GM19324 (cell line): Measurements from ENCODE around the gene UBE2J2.

Source experiments
- ATAC-seq: cut with Tn5 transposase; IDR thresholded peaks from one replicate; pipeline ENCODE4 v1.9.1; 2021; ENCODE audit warnings: mild to moderate bottlenecking, moderate library complexity; ENCODE audit not compliant: unreplicated experiment, low FRiP score

Gene UBE2J2

DNA sequence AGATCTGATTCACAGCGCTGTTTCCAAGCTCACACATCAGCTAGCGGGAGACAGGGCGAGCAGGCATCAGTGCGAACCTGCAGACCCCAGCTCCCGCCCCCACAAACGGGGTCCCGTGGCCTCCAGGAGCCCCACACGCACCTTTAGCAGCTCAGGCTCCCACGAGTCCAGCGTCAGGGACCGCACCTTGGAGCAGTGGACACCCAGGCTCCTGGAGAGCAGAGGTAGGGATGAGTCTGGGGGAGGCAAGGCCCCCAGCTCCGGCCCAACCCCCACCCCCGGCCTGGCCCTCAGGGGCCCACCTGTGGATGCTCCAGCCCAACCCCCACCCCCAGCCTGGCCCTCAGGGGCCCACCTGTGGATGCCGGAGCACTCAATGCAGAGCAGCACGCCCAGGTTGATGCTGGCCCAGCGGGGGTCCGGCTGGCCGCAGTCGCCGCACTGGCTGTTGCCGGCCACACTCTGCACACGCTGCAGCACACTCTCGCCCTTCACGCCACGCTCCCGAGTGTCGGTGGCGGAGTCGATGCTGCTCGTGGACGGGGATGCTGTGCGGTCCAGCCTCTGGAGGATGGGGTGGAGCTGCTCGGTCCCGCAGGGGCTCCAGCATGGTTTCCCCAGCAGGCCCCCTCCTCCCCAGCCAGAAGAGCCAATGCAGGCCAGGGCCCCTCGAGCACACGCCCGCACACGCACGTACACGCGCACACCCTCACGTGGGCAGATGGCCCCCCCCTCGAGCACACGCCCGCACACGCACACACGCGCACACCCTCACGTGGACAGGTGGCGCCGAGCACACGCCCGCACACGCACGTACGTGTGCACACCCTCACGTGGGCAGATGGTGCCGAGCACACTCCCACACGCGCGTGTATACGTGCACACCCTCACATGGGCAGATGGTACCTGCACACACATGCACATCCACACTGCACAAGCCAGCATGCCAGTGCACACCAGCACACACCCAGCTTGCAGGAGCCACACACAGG is 22.7 kb upstream of the UBE2J2 start:
- no peak for ATAC-seq

DNA sequence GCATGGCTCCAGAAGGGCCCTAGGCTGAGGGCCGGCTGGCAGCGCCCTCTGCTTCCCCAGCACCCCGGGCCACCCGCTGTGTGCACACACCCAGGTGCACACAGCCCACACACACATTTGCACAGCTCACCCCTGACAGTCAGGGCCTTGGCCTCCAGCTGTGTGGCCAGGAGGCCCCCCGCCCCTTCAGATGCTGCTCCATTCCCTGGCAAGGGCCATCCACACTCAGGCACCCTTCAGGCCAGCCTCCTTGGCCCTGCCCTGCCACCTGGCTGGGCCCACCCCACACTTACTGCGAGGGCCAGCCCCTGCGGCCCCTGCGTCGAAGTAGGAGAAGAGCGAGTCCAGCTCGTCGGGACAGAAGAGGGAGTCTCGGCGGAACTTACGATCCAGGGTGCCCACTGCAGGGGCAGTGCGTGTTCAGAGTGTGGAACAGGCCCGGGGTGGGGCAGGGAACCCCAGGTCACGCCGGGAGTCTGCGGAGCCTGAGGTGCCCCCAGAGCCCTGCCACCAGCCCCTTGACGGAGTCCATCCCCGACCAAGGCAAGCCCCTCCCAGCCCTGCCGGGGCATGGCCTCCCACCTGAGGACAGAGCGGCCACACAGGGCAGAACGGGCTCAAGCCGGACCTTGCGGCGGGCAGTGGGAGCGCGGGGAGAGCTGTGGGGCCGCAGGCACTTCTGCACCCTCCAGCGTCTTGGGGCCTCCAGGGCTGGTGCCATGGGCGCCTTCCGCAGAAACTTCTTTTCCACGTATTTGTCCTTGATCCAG is 21.7 kb upstream of the UBE2J2 start:
- ATAC-seq = no peak

GRCh38 chr1:1294250-1294890 is 20.7 kb upstream of the UBE2J2 start:
- ATAC-seq = no peak

DNA sequence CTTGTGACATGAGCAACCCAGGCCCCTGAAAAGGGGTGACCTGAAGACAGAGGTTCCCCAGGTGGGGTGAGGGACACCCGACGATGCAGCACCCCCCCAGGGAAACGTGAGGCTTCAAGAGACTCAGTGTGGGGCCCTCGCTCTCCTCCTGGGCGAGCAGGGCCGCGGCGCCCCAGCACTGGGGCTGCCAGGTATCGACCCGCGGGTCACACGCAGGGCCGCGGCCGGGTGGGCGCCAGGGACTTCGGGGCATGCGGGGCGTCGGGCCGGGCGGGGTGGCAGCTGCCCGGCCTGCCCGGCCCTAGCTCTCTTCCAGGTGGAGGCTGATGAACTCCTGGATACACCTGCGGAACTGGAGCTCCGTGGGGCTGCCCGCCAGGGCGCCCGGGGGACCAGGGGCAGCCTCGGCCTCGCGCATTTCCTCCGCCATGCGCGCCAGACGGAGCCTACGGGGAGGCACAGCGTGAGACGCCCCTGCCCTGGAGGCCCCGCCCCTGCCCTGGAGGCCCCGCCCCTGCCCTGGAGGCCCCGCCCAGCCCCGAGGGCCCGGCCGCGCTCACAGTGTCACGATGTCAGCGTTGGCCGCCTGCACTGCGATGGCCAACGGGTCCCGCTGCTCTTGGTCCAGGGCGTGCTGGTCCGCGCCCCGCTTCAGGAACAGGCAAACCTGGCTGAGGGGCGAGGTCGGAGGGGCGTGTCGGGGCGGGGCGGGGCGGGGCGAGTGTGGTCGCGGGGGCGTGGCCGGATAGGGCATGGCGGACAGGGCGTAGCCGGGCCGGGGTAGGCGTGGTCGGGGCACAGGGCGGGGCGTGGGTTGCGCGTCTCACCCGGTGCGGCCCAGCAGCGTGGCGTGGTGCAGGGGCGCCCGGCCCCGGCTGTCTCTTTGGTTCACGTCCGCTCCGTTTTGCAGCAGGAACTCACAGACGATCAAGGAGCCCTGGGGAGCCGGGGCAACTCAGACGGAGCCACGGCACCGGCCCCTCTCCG is 19.9 kb upstream of the UBE2J2 start:
- ATAC-seq = no peak

- no peak for ATAC-seq
Measured at GRCh38 chr1:1292851-1293250, 19.2 kb upstream of the UBE2J2 start.

DNA sequence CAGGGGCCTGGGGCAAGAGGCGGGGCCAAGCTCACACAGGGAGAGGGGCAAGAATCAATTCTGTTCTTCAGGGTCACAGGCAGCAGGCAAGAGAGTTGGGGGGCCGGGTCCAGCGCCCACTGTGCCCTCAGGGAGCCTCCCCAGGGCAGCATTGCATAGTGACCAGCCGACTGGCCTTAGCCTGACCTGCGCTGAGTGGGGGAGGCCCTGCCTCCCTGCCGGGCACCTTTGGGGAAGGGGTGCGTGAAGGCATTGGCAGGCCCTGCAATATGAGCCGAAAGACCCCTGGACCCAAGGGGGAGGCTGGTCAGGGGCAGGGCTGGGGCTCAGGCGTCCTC is 18.8 kb upstream of the UBE2J2 start:
- no peak for ATAC-seq

DNA sequence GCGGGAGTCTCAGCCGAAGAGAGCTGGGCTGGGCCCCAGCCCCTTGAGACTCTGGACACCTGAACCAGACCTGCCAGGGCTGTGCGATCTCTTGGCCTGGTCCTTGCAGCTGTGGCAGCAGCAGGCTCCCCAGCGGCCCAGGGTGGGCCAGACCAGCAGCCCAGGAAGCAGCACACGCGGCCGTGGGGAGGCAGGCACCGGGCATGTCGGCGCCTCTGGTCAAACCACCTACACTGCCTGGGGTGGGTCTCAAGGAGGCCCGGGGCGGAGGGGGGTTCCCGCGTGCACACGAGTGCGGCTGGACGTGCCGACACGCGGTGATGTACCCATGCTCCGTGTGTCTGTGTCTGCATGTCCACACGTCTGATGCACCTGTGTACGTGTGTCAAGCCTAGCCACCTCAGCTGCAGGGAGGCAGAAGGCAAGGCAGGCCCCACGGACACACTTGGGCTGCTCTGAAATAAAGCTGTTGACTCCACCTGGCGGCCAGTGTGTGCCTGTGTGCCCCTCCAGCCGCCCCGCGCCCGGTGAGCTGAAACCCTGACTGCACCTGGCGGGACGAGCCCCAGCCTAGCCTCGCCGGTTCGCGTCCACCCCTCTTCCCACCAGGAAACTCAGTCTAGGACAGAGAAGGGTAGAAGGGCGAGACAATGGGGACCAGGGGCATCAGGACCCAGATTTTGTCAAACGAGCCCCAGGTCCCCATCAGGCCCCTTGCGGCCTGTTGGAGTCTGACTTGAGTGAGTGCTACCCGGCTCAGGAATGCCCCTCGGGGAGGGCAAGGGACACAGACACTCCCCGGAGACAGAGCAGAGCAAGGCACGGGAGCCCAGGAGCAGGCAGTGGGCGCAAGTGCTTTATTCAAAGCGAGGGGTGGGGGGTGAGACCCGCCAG is 18.1 kb upstream of the UBE2J2 start:
- ATAC-seq = no peak

GRCh38 chr1:1291023-1291528 is 17.4 kb upstream of the UBE2J2 start:
- no peak for ATAC-seq

DNA sequence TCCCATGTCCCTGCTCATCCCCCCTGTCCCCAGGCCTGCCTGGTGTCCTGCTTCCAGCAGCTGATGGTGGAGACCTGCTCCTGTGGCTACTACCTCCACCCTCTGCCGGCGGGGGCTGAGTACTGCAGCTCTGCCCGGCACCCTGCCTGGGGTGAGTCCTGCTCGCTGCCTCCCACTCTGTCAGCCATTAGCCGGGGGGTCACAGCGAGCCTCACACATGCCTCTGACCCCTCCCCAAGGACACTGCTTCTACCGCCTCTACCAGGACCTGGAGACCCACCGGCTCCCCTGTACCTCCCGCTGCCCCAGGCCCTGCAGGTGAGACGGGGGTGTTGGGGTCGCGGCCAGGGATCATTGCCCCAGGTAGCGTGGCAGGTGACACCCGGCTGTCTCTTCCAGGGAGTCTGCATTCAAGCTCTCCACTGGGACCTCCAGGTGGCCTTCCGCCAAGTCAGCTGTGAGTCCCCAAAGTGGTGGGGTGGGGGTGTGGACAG is 16.6 kb upstream of the UBE2J2 start:
- no peak for ATAC-seq

DNA sequence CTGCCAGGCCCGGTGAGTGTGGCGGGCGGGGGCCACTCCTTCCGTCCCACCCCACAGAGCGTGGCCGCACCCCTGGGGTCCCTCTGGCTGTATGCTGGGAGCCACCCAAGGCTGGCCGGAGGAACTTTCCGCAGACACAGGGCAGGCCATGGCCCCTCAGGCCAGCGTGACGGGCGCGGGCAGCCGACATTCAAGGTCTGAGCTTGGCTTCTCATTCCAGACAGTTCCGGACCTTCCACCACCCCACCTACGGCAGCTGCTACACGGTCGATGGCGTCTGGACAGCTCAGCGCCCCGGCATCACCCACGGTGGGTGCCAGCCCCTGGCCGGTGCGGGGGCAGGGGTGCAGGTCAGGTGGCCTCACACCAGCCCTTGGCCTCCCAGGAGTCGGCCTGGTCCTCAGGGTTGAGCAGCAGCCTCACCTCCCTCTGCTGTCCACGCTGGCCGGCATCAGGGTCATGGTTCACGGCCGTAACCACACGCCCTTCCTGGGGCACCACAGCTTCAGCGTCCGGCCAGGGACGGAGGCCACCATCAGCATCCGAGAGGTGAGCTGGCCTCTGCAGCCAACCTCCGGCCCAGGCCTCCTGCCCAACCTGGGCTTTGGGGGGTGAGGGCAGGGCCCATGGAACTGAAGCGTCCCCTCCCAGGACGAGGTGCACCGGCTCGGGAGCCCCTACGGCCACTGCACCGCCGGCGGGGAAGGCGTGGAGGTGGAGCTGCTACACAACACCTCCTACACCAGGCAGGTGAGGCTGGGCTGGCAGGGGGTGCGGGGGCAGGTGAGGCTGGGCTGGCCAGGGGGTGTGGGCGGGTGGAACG is 13.8 kb upstream of the UBE2J2 start:
- no peak for ATAC-seq

DNA sequence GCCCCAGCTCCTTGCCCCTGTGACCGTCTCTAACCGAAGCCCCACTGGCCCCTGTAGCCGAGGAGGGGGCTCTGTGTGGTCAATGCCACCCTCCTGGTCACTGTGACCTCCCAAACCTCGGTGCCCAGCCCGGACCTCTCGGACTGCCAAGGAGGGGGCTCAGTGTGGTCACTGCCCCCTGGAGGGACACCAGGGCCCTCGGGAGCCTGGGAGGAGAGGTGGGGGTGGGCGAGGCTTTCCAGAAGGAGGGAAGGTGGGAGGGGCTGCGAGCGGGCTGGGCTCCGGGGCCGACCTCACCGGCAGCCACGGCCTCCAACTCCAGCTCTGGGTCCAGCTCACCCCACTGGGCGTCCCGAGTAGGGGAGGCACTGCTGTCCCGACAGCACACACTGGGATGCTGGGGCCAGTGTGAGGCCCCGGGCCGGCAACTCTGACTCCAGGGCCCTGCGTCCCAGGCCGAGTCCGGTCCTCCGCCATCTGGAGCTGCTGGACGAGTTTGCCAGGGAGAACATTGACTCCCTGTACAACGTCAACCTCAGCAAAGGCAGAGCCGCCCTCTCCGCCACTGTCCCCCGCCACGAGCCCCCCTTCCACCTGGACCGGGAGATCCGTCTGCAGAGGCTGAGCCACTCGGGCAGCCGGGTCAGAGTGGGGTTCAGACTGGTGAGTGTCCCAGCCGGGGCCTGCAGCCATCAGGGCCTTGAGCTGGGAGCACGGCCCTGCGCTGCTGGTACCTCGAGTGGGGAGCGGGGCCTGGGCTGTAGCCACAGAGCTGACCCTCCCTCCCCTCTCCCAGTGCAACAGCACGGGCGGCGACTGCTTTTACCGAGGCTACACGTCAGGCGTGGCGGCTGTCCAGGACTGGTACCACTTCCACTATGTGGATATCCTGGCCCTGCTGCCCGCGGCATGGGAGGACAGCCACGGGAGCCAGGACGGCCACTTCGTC is 12.9 kb upstream of the UBE2J2 start:
- no peak for ATAC-seq

DNA sequence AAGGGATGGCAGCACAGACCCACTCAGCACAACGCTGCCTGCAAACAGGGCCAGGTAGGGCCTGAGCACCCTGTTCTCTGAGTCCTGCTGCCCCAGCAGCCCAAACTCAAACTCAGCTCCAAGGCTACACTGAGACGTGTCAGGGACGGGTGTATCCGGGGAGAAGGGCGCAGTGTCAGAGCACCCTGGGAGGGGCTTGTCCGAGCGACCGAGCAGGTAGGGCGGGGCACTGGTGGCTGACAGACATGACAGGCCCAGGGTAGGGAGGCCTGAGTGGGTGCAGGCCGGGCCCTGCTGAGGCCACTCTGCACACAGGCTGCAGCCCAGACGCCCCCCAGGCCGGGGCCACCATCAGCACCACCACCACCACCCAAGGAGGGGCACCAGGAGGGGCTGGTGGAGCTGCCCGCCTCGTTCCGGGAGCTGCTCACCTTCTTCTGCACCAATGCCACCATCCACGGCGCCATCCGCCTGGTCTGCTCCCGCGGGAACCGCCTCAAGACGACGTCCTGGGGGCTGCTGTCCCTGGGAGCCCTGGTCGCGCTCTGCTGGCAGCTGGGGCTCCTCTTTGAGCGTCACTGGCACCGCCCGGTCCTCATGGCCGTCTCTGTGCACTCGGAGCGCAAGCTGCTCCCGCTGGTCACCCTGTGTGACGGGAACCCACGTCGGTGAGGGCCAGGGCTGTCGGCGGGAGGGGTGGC is 12.1 kb upstream of the UBE2J2 start:
- no peak for ATAC-seq

DNA sequence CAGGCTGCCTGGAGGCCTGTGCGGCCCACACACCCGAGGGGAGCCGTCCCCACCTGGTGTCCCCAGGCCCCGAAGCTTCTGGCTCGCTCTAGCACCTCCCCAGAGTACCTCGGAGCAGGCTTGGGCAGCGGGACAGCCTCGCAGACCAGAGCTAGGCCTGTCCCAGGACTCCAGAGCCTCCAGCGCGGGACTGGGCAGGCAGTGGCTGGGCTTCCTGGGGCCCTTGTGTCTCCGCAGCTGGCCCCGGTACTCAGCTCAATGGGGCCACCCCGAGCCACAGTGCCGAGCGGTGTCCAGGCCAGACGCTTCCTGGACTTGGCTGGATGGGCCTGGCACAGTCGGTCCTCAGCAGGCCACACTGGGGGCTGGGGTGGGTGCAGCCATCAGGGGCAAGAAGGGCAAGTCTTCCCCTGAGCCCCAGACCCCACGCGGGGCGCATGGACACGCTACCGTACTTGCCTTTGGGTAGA is 11.5 kb upstream of the UBE2J2 start:
- ATAC-seq = no peak

GRCh38 chr1:1284221-1285101 is 10.8 kb upstream of the UBE2J2 start:
- no peak for ATAC-seq

- ATAC-seq = no peak
Measured at GRCh38 chr1:1283821-1284220, 10.2 kb upstream of the UBE2J2 start.
